Breast epithelium (tissue), 4 donors: Measurements from ENCODE around the gene XRN1. TPM values are rescaled to one million over a fixed set of nuclear protein-coding genes. Genes with fewer than 3 reads are reported as not detected.
"Not testable (repeated sequence)": the region's sequence is repeated elsewhere in the genome, so short reads cannot be mapped to it uniquely, and the experiment has no call there.

Source experiments
- DNase-seq, 2 donors: peaks; one replicate each; pipeline ENCODE4 v3.0.0-alpha.2; 2019; ENCODE audit warnings: low spot score in 2 of 2
- H3K27ac ChIP-seq, 2 donors: fragments of 200-600 bp; sonication (generic) in 1 of 2; one replicate each; pipeline ENCODE4 v1.5.1; 2016 to 2019; ENCODE audit warnings: mild to moderate bottlenecking in 1 of 2
- H3K27me3 ChIP-seq, 2 donors: fragments of 200-600 bp; sonication (generic) in 1 of 2; one replicate each; pipeline versions ENCODE4 v1.5.1 to v1.6.0; 2017 to 2019; ENCODE audit warnings: control low read depth in 1 of 2, mild to moderate bottlenecking in 1 of 2
- H3K36me3 ChIP-seq: fragments of 200-600 bp; one replicate; pipeline ENCODE4 v1.5.1; 2019
- H3K4me1 ChIP-seq, 2 donors: fragments of 200-600 bp; sonication (generic); one replicate each; pipeline ENCODE4 v1.5.1; 2016 to 2019; ENCODE audit warnings: control low read depth in 1 of 2
- H3K4me3 ChIP-seq, 3 donors: fragments of 200-600 bp; sonication (generic); 1 replicate in 2 of 3; 2 replicates in 1 of 3; pipeline ENCODE4 v1.5.1; 2016 to 2019; ENCODE audit warnings: mild to moderate bottlenecking in 3 of 3, moderate library complexity in 2 of 3
- H3K9me3 ChIP-seq, 2 donors: fragments of 200-600 bp; sonication (generic) in 1 of 2; one replicate each; pipeline ENCODE4 v1.5.1; 2016 to 2019; ENCODE audit warnings: control low read depth in 1 of 2
- POLR2A ChIP-seq: fragments of 450-650 bp; IDR thresholded peaks from one replicate; pipeline ENCODE4 v1.6.1; 2016; ENCODE audit warnings: antibody characterized with exemption, mild to moderate bottlenecking, moderate library complexity
- POLR2AphosphoS5 ChIP-seq, 3 donors: sonication (generic); formaldehyde crosslinking; IDR thresholded peaks; one replicate each; pipeline ENCODE4 v1.6.1; 2017; ENCODE audit warnings: antibody characterized with exemption in 3 of 3
- intact Hi-C: fragments of 100-400 bp; cut with DNase I; formaldehyde crosslinking; loops from one replicate; pipeline ENCODE4 v1.15.1; 2023; ENCODE audit warnings: low total_unique reads
- total RNA-seq, 3 donors: library from RNA; depleted of rRNA; stranded (reverse); fragments of >200 nt; gene quantifications; one replicate each; pipeline ENCODE4 v1.1.0, GENCODE V29; 2016
- TF ChIP-seq, protein P1 (sequence below), 3 donors: fragments of 450-650 bp; IDR thresholded peaks; one replicate each; pipeline ENCODE4 v1.5.1; 2016 to 2017; ENCODE audit warnings: antibody characterized with exemption in 3 of 3, mild to moderate bottlenecking in 3 of 3, moderate library complexity in 3 of 3

Gene XRN1
- total RNA-seq, 3 donors from 2014 or later = 44.5 to 81.1 (median 51.5) TPM

DNA sequence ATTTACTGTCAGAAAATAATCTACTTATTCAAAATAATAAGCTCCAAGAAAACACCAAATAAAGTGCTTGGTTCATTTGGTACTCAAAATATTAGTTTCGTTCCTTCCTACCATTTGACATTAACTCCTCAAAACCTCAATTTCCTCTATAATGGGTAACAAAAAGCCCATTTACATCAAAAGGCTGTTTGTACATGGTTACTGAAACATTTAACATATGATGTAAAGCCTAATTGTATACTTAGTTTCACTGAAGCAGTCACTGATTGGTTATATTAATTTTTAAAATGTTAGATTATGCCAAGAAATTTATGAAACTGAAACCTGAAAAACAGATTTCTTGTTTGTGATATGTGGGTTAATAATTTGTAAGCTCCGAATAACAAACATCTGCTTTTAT is 14.7 kb downstream of the XRN1 start:
- no peak for TF ChIP-seq POLR2AphosphoS5 (IDR thresholded peaks at IDR 0.05)
- TF ChIP-seq, protein P1, sequence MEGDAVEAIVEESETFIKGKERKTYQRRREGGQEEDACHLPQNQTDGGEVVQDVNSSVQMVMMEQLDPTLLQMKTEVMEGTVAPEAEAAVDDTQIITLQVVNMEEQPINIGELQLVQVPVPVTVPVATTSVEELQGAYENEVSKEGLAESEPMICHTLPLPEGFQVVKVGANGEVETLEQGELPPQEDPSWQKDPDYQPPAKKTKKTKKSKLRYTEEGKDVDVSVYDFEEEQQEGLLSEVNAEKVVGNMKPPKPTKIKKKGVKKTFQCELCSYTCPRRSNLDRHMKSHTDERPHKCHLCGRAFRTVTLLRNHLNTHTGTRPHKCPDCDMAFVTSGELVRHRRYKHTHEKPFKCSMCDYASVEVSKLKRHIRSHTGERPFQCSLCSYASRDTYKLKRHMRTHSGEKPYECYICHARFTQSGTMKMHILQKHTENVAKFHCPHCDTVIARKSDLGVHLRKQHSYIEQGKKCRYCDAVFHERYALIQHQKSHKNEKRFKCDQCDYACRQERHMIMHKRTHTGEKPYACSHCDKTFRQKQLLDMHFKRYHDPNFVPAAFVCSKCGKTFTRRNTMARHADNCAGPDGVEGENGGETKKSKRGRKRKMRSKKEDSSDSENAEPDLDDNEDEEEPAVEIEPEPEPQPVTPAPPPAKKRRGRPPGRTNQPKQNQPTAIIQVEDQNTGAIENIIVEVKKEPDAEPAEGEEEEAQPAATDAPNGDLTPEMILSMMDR (IDR thresholded peaks at IDR 0.05) = no peak
- TF ChIP-seq POLR2A = no peak
- no peaks in the 10 kb centered on the region for H3K27me3 ChIP-seq
- no peaks in the 10 kb centered on the region for H3K9me3 ChIP-seq
- H3K36me3 ChIP-seq = no peaks in the 10 kb centered on the region
- DNase-seq = no peak
- H3K4me1 ChIP-seq = no peaks in the 10 kb centered on the region
- no peak overlapping the region for H3K27ac ChIP-seq
- intact Hi-C loops = no loop called here
- no peak overlapping the region for H3K4me3 ChIP-seq

DNA sequence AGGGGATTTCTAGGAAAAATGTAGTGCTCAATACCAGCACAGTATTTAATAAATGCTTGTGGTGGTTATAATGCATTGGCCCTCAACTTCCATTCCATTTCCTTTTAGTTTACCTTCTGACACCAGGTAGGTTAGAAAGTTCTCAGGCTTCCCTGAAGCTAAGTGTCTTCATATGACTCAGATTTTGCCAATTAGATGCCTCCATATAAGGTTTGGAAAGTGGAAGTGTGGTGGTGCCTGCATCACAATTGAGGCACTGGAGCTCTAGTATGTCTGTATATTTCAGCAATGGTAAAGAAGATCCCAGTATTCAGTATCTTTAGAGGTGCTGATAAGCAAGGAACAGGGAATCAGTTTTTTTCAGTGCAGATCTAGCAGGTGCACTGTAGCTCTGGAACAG is 18.3 kb downstream of the XRN1 start:
- no peaks in the 10 kb centered on the region for H3K36me3 ChIP-seq
- TF ChIP-seq, protein P1 (IDR thresholded peaks at IDR 0.05) = no peak
- no peak for TF ChIP-seq POLR2AphosphoS5 (IDR thresholded peaks at IDR 0.05)
- TF ChIP-seq POLR2A = no peak
- DNase-seq = no peak
- no peak overlapping the region for H3K27ac ChIP-seq
- intact Hi-C loops = no loop called here
- H3K4me1 ChIP-seq = no peaks in the 10 kb centered on the region
- H3K4me3 ChIP-seq = no peak overlapping the region
- no peaks in the 10 kb centered on the region for H3K27me3 ChIP-seq
- no peaks in the 10 kb centered on the region for H3K9me3 ChIP-seq

DNA sequence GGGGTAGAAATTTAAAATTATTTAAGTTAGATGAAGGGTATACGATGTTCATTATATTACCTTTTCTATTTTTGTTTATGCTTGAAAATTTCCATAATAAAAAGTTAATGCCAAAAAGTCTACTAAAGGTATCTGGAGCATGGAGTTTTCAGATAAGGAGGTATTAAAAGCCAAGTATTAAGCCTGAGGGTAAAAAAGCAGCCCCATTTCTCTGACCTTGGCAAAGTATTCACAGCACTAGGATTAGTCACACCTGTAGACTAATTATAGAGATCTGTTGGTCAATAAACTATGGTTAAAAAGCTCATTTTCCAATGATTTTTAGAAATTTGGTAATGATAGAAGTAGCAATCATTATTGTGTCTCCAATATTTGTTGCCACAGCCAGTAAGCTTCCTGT is 23.1 kb downstream of the XRN1 start:
- no peaks in the 10 kb centered on the region for H3K4me1 ChIP-seq
- H3K4me3 ChIP-seq = no peak overlapping the region
- TF ChIP-seq, protein P1 (IDR thresholded peaks at IDR 0.05) = no peak
- TF ChIP-seq POLR2AphosphoS5 (IDR thresholded peaks at IDR 0.05) = no peak
- no peak for TF ChIP-seq POLR2A
- intact Hi-C loops = no loop called here
- DNase-seq = no peak
- H3K9me3 ChIP-seq = no peaks in the 10 kb centered on the region
- H3K27me3 ChIP-seq = no peaks in the 10 kb centered on the region
- no peak overlapping the region for H3K27ac ChIP-seq
- H3K36me3 ChIP-seq = no peaks in the 10 kb centered on the region

DNA sequence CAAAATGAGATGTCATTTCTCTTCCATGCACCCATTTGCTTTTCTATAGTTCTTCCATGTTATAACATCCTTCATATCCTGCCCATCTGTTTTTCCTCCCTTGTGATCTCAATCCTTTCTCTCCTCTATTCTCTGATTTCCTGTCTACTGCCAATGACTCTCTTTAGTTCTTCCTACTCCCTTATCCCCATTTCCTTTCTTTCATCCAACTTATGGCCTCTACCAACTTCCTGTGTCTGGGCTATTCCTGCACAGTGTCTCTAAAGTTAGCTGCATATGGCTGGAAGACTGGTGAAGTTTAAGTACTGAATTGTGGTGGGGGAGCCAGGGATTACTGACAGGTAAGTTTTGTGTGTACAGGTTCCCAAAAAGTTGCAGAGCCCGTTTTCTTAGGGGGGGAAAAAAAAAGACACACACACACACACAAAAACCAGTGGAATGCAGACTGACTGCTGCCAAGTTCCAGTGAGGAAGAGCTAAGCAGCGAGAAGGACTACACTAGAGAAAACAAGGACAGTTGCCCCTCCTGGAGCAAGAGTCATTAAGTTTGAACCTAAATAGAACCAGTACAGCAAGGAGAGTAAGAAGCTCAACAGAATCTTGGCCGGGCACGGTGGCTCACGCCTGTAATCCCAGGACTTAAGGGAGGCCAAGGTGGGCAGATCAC is 28.8 kb downstream of the XRN1 start:
- Histone ChIP-seq H3K27ac (no peak overlapping the region), H3K9me3 (no peaks in the 10 kb centered on the region), H3K4me1 (no peaks in the 10 kb centered on the region), H3K27me3 (no peaks in the 10 kb centered on the region), H3K36me3 (no peaks in the 10 kb centered on the region), H3K4me3 (no peak overlapping the region)
- no peak for TF ChIP-seq POLR2AphosphoS5 (IDR thresholded peaks at IDR 0.05)
- TF ChIP-seq, protein P1 (IDR thresholded peaks at IDR 0.05) = no peak
- no peak for TF ChIP-seq POLR2A
- no peak for DNase-seq
- intact Hi-C loops = no loop called here

DNA sequence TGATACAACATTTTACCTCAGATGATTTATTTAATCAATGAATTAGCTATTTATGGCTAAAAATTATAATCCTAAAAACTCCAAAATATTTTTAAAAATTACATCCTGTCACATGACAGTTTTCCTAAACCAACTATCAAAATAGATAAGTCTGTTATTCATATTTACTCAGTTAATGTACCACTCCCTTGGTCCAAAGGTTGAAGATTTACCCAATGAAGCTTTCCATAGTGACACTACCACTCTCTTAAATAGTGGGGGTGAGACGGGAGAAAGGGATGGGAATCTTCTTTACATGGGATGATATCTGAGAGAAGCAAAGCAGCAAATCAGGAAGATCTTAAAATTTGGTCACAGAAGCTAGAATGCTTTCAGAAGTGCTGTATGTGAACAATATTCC is 30.5 kb downstream of the XRN1 start:
- no peak for DNase-seq
- TF ChIP-seq POLR2AphosphoS5 (IDR thresholded peaks at IDR 0.05) (no peak), POLR2A (no peak)
- TF ChIP-seq, protein P1 (IDR thresholded peaks at IDR 0.05) = no peak
- Histone ChIP-seq H3K27ac (no peak overlapping the region), H3K9me3 (no peaks in the 10 kb centered on the region), H3K36me3 (no peaks in the 10 kb centered on the region), H3K27me3 (no peaks in the 10 kb centered on the region), H3K4me3 (no peak overlapping the region), H3K4me1 (no peaks in the 10 kb centered on the region)
- intact Hi-C loops = no loop called here

DNA sequence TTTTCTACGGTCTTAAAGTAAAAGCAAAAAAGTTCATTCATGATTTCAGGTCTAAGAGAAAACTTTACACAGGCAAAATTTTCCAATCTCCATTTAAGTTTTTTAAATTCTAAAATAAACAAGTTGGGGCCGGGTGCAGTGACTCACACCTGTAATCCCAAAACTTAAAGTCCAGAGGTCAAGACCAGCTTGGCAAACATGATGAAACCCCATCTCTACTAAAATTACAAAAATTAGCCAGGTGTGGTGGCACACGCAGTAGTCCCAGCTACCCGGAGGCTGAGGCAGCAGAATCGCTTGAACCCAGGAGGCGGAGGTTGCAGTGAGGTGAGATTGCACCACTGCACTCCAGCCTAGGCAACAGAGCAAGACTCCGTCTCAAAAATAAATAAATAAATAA is 47.3 kb downstream of the XRN1 start:
- H3K4me3 ChIP-seq, H3K9me3 ChIP-seq, H3K4me1 ChIP-seq, H3K36me3 ChIP-seq, H3K27ac ChIP-seq, DNase-seq, intact Hi-C loops, H3K27me3 ChIP-seq: not testable (repeated sequence)
